ENCODE results near the gene UBR2.

The UBR2 gene

DNA sequence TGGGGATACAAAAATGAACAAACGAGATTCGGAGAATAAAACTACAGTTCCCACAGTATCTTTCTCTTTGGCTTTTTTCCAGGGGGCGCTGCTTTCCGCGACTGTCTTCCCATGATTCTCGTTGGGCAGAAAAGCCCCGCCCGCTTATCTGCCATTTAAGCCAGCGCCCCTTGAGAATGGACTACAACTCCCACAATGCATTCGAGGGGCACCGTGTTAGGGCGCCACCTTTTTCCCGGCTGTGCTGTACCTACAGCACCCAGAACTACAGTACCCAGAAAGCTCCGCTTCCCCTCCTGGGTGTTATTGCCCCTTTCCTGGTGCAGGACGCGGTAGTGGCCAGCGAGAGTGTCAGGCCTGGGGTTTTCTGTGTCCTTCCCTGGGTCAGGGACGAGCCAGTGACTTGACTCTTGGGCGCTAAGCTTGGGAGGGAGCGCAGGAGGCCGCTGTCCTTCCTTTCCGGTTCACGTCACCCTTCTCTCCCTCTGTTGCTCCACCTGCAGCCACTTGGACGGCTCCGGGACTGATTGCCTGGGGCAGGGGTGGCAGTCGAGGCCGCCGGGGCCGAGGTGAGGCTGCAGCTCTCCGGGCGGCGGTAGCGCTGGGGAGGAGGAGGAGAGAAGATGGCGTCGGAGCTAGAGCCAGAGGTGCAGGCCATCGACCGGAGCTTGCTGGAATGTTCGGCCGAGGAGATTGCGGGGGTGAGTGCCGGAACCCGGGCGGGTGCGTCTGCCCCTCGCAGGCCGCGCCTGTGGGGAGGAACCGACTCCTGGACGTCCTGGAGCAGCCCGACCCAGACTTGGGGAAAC, at the start of gene UBR2:
UBR2 (plus strand) TSS at position 333 of the 809 bp plus-strand sequence; CDS start at position 624, 291 bp downstream.
- DNase-seq = peak; percentile 96

DNA sequence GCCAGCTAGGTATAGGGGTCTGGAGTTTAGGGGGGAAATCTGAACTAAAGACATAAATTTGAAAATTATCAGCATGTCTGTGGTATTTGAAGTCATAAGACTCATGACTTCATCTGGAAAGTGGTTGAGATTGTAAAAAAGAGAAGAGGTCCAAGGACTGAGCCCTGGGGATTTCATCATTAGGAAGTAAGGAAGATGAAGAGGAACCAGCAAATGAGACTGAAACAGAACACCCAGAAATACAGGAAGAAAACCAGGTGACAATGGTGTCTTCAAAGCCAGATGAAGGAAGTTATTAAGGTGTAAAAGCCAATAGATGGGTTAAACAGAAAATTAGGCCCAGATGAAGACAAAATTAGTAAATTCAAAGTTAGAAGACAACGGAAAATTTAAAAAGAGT, 49.1 kb upstream of the UBR2 start:
- DNase-seq = no peak

DNA sequence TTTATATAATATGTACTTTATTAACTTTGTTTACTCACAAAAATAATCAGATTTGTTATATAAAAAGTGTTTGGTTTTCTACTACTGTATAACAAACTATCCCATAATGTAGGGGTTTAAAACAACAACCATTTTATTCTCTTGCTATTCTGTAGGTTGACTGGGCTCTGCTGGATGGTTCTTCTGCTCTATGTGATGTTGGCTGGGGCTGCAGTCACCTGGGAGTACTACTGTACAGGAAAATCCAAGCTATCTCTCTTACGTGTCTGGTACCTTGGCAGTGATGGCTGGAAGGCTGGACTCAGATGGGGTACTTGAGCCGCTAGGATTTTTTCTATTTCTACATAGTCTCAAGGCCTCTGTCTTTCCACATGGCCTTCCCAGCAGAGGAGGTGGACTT, 44.0 kb upstream of the UBR2 start:
- no peak for DNase-seq

DNA sequence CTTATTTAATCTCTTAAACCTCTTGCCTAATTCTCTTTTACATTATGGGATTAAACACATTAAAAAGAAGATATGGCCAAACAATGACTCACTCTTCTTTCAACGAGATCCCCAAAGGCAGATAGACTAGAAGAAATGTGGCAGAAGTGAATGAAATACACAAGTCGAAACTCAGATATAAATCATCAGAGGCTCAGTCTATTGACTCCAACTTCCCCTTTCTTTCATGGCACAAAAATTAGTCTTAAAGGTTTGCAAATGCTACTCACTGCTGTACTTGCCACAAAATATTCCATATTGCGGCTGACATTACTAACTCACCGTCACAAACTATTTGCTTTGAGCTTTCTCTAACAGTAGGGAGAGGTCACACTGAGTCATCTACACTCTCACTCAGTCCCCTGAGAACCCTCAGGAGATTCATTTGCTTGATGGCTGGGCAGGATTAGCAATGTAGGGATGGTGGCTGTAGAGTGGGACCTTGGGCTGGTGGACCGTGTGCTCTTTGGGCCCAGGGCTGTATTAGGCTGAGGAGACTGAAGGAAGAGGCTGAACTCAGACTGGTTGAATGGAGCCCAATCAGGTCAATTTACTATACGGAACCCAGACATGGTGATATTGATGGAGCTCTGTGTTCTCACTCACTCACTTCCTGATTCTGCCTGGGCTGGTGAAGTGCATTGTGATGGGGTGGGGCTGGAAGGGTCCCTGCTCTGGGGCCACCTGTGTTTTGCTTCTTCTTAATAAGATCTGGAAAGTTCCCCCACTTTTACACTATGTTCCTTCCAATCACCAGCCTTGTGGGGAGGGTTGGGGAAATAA, 42.8 kb upstream of the UBR2 start:
- DNase-seq = no peak

DNA sequence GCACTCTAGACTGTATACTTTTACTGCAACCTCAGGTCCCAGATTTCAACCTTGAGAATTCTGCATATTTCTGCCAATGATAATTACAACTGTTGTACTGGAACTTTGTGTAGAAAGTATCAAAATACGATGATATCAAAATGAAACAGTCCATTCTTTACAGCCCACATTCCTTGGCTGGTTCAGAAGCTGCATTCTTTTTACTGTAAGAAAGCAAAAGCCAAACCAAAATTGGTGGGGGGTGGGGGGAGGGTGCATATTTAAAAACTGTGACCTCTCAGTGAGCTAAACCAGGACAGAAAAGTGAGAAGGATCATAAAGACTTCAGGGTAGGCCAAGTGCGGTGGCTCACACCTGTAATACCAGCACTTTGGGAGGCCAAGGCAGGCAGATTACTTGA, 41.8 kb upstream of the UBR2 start:
- no peak for DNase-seq

DNA sequence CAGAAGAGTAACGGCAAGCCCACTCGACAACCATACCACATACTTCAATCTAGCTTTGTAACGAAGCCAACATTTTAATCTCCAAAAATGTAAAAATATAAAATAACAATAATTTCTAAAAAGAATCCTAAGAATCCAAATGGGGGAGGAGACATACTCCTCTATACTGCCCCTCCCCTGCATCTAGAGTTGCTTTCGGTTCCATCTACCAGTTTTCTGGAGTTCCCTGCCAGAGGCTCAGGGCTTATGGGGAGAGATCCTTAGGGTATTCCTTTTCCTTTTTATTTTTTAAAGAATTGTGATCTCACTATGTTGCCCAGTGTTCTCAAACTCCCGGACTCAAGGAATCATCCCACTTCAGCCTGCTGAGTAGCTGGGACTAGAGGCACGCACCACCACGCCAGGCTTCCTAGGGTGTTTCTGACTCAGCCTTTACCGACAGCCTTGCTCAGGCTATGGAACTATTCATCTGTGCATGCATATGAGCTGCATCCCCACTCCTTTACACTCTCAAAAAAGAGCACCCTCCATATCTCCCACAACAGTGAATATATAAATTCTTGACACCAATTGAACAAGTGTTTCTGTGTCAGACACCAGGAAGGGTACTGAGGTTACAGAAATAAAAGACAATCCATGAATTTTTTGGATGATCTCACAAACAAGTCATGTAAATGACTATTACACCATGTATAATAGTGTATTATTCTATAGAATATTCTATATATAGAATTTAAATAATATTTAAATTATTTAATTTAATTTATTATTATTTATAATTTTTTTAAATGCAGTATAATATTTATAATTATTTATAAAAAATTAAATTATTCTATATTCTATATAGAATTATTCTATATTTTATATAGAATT, 40.7 kb upstream of the UBR2 start:
- no peak for DNase-seq

DNA sequence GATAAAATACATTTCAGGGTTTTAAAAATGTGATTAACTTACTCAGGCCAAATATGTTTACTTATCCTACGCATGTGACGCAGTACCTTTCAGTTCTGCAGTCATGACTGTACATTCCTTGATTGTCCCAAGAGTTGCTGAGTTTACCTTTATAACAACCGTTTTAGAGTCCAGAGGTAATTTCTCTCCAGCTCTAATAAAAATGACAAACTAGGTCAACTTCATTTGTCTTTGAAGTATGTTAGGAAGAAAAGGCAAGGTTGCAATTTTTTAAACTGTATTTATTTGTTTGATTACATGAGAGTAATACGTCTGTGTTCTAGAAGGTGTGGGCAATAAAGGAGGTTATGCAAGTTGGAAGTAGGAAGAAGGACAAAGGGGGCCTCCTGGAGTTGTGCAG, 38.6 kb upstream of the UBR2 start:
- DNase-seq = no peak

DNA sequence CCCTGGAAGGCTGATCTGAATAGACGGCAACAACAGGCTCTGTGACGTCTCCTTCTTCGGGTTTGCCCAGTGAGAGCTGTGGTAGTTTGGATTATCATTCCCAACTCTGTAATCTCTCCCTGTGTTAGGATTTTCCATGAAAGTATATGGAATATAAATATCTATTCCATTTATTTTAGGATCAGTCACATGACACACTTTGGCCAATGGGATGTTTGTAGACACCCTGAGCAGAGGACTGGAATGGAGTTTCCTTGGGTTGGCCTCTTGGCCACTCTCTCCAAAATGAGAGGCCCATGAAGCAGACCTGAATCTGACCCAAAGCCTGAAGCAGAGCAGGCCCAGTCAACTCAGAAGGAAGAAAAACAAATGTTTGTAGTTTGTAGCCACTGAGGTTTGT, 37.2 kb upstream of the UBR2 start:
- DNase-seq = no peak

DNA sequence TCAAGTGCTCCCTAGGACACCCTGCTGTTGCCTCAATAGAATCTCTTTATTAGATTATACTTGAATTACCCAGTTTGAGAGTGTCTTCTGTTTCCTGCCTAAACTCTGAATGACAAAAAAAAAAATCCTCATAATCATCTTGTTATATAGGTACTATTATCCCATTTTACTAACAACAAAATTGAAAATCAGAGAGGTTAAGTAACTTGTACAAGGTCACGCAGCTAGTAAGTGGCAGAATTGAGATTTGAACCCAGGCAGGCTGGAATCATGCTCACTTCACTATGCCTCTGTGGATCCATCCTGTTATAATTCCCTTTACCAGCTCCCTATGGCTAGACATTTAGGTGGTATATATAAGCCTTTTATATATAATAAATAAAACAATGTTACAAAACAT, 36.6 kb upstream of the UBR2 start:
- DNase-seq = no peak

DNA sequence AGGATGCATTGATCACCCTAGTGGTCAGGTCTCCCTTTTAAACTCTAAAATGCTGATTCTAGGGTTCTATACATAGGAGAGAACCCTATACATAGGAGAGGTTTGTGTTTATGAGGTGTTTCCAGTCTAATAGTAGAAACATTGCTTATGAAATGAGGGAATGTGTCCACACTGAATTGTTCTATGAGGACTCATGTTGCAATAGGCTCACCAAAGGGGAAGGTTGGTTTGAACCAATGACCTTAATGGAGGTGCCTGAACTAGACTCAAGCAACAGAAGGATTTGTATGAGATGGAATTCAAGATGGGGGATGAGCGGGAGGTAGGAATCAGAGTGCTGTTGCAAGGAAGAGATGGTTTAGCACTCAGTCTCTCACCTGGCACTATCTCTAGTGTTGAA, 33.5 kb upstream of the UBR2 start:
- DNase-seq = no peak

DNA sequence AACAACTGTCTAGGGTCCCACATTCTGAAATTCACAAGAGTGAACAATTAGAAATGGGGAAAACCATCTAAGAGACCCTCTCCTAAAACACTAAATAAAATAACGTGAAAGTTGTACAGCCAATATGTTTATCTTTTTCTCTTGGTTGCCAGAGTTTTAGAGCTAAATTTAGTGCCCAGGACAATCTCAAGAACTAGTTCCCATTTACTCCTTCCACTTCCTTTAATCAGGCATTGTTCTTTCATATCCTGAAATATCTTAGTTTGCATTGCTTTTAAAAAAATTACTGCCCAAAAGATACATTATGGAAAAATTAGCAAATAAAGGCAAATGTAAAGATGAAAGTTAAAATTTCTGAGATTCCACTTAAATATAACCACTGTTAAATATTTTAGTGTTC, 33.1 kb upstream of the UBR2 start:
- no peak for DNase-seq

DNA sequence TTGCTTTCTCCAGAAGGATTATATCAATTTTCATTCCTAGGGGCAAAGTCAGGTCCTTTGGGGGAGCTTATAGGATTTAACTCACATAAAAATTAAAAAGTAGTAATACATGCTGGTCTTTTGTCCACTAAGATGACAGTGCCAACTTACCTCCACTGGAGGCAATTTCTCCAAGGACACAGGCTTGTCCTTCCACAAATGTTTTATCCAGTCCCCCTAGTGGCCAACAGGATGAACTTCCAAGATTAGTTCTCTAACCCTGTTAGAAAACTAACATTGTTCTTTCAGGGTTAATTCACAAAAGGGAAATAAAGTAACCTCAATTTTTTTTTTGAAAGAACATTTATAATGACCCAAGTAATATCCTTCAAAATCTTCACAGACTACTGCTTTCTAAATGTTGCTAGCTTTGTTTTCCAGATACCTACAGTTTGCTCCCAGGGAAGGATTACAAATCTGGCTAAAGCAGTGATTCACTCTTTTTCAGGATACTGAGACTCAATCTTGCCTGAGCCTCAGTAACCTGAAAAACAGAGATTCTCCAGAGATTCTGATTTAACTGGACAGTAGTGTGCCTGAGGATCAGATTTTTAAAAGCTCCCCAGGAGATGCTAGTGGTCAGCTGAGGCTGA, 31.7 kb upstream of the UBR2 start:
- peak; percentile 29 for DNase-seq

DNA sequence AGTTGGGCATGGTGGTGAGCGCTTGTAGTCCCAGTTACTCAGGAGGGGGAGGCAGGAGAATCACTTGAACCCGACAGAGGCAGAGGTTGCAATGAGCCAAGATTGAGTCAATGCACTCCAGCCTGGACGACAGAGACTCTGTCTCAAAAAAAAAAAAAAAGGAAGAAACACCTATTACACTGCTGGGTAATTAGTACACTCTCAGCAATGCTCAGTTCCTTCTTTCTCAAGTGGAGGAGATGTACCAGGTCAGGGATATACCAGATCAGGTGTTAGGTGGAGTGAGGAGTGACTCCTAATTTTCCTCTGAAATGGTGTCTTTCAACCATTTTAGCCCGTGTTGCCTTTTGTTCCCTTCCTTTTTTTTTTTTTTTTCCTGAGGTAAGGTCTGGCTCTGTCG, 30.0 kb upstream of the UBR2 start:
- no peak for DNase-seq

DNA sequence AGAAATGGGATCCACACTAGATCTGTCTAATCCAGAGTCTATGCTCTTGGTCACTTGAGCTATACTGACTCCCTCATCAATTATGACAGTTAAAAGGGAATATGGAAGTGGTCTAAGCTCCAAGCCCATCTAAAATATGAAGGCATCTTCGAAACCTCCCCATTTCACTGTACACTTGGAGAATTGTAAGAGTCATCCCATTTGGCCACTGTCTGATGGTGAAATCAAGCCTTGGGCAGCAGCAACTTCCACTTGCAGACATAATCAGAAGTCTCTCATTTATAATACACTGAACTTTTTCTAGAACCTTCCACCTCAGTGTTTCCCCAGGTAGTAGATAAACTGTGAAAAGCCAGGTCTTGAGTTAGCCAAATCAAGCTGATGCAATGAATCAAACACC, 26.3 kb upstream of the UBR2 start:
- DNase-seq = no peak

DNA sequence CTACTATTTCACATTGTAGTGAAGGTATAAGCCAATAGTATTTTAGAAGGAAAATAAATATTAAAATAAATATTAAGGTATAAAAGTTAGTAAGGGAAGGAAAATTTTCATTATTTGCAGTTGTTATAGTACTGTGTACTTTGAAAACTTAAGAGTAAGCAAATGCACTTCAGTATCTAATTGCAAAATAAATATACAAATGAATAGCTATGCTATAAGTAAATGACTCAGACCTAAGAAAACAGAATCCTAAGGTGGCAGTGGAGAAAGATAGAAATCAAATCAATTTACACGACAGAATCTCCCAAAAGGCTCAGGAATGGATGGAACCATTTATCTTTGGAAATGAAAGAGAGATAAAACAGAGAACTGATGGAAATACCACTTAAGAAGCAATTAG, 24.7 kb upstream of the UBR2 start:
- no peak for DNase-seq

DNA sequence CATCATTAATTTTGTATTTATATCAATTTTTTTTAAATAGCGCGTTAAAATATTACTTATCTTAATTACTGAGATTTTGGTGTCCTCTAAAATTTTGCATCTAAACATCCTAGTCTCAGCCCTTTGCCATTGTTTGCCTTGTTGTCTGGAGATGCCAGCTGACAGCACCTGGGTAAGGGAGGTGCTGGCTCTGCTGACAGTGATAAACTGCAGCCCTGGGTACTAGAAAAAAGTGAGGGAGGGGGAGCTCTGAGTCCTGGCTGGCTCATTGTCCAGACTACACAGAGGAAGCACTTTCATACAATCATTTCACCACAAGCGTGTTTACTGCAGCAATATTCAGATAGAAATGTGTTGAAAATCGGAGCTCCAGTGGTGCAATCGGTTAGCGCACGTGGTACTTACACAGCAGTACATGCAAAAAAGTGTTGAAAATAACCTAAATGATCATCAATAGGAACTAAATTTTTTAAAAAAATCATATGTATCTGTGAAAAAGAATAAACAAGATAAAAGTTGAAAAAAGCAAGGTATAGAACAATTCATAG, 18.5 kb upstream of the UBR2 start:
- no peak for DNase-seq

DNA sequence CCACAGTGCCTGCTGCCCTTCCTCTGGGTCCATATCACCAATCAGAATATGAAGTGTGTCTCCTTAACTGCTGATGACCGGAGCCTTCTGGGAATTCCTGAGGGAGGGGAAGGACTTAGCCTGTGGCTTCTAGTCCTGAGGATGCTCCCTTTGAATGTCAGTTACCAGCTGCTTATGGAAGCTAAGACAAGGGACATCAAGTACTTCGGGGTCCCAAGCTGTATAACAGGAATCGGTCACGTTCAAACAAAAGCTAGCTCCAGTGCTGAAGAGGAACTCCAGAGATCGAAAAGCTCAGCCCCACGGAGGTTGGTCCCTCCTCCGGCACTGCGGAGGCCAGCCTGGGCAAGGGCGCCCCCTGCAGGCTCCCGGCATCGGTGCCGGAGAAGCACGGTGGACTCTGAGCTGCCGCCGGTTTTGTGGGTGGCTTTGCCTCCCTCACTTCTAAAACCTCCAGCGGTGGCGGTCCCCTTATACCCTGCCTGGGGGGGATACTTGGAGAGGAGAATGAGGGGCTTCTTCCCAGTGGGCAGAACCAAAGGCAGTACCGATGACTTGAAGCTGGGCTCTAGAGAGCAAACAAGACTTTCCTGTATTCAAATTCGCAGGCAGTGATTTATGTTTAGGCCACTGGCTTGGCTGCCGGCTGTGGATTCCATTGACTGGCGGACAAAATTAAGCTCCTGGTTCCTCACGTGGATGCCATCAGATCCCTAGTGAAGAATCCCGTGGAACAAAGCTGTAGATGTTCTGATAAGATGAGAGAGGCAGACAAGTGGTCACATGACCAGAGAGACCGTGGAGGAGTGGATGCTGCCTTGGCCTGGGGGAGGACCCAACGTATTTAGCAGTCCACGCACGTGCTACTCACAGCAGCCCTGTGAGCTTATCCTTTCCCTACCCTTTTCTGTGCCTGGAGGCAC, 16.2 kb upstream of the UBR2 start:
- peak; percentile 52 for DNase-seq

DNA sequence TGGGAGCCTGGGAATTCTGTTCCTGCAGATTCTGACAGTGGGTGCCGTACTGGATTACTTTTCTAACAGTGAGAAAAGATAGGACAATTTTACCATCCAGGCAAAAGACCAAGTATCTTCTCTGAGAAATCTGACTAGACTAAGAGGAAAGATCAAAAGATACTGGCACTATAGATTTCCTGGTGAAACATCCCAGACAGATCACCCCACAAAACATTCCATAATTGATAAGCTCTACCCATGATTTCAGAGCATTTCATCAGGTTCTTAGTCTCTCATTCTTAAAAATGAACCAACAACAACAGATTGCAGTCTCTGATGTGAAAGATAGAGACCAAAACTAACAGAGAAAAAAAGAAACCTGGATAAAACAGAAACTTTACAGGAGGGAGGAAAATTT, 13.6 kb upstream of the UBR2 start:
- no peak for DNase-seq

DNA sequence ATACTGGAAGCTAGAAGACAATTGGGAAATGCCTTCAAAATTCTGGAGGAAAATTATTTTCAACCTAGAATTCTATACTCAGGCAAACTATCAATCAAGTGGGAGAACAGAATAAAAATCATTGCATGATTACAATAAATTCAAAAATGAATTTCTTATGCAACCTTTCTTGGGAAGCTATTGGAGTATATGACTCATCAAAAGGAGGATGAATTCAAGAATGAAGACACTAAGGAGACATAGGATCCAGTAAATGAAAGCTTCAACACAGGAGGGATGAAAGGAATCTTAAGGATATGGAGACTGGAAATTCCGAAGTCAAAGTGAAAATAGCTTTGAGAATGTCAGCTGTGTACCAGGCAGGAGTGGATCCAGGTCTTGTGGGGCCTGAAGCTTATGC, 12.6 kb upstream of the UBR2 start:
- DNase-seq = no peak

DNA sequence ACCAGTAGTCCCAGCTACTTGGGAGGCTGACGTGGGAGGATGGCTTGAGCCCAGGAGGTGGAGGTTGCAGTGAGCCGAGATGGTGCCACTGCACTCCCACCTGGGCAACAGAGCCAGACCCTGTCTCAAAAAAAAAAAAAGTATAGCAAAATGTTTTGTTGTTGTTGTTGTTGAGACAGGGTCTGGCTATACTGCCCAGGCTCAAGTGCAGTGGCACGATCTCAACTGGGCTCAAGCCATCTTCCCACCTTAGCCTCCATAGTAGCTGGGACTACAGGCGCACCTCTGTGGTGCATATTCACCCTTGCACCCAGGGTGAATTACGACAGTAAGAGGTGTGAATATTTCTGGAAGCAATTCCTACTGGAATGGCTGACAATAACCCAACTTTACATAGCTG, 11.4 kb upstream of the UBR2 start:
- DNase-seq = no peak
